ENCODE measurements around the gene SNRNP40.

Gene SNRNP40

DNA sequence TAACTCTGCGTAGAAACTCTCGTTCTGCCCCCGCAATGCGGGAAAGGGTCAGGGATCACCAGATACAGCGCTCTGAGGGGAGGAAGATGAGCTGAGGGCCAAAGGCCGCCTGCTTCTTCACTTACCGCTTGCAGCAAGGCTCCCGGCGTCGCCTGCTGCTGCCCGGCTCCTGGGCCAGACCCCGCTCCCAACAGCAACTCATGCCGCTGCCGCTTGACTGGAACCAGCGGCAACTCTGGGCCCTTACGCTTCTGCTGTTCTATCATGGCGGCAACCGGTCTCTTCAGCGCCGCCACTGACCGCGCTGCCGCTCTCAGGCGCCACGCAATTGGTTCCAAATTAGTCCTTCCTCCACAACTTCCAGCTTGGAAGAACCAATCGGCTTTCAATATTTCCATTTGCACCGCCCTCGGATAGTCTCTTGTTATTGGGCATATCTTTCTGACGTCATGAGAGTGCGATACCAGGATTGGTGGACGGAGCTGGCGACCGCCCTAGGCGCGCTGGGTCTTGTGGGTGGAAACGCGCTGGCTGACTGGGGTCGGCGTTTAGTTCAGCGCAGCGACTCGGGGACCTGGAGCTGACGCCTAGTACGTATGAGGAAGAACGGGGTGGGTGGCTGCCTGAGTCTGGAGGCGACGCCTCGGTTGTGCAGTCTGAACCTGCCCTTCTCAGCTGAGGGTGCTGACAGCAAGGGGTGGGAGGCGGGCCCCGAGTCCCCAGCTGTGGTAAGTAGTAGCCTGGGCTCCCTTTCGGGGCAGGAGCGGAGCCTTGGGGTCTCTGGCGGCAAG, at the start of gene SNRNP40, which contains the start of gene ZCCHC17:
TSS of gene SNRNP40 (minus strand) at position 303 of the 791 bp plus-strand sequence. CDS start at position 266, 37 bp downstream.
TSS of gene ZCCHC17 (plus strand) at position 547 of the 791 bp plus-strand sequence. CDS start 13,067 bp downstream, outside the sequence.
- peak within 1 kb of the TSS; percentile 99 for H3K4me3 ChIP-seq (replicated peaks; ENCODE audit: low read depth, low read length)
- TF ChIP-seq, protein P1, sequence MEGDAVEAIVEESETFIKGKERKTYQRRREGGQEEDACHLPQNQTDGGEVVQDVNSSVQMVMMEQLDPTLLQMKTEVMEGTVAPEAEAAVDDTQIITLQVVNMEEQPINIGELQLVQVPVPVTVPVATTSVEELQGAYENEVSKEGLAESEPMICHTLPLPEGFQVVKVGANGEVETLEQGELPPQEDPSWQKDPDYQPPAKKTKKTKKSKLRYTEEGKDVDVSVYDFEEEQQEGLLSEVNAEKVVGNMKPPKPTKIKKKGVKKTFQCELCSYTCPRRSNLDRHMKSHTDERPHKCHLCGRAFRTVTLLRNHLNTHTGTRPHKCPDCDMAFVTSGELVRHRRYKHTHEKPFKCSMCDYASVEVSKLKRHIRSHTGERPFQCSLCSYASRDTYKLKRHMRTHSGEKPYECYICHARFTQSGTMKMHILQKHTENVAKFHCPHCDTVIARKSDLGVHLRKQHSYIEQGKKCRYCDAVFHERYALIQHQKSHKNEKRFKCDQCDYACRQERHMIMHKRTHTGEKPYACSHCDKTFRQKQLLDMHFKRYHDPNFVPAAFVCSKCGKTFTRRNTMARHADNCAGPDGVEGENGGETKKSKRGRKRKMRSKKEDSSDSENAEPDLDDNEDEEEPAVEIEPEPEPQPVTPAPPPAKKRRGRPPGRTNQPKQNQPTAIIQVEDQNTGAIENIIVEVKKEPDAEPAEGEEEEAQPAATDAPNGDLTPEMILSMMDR (IDR thresholded peaks at IDR 0.05; ENCODE audit: low read depth, low read length, missing control alignments): no peak
- peak; percentile 99 for DNase-seq (ENCODE audit: extremely low read depth, low read depth)

DNA sequence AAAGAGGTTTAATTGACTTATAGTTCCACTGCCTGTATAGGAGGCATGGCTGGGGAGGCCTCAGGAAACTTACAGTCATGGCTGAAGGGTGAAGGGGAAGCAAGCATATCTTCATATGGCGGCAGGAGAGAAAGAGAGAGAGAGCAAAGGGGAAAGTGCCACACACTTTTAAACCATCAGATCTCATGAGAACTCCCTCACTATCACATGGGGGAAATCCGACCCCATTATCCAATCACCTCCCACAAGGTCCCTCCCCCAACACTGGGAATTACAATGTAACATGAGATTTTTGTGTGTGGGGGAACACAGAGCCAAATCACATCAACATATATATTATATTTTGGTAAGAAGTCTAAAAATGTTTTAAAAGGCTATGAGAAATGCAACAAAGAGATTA, 49.0 kb upstream of the SNRNP40 start:
- no peak overlapping the region for H3K4me3 ChIP-seq (replicated peaks; ENCODE audit: low read depth, low read length)
- TF ChIP-seq, protein P1 (IDR thresholded peaks at IDR 0.05; ENCODE audit: low read depth, low read length, missing control alignments): no peak
- DNase-seq (ENCODE audit: extremely low read depth, low read depth): no peak

DNA sequence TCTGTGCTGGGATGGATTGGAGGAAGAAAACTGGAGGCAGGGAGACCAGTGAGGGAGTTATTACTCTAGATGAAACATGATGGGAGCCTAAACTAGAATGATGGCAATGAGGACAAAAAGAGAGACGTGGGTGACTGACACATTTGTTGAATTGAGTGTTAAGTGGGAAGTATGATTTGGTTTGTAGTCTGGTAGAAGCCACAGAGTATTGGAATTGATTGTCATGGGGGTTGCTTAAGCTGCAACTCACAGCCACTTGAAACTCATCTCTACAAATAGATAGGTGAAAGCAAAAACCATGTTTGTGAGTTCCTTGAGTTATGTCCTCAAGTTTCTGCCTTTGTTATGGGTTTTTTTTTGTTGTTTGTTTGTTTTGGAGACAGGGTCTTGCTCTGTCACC, 47.9 kb upstream of the SNRNP40 start:
- TF ChIP-seq, protein P1 (IDR thresholded peaks at IDR 0.05; ENCODE audit: low read depth, low read length, missing control alignments): no peak
- H3K4me3 ChIP-seq (replicated peaks; ENCODE audit: low read depth, low read length): no peak overlapping the region
- DNase-seq (ENCODE audit: extremely low read depth, low read depth): no peak

DNA sequence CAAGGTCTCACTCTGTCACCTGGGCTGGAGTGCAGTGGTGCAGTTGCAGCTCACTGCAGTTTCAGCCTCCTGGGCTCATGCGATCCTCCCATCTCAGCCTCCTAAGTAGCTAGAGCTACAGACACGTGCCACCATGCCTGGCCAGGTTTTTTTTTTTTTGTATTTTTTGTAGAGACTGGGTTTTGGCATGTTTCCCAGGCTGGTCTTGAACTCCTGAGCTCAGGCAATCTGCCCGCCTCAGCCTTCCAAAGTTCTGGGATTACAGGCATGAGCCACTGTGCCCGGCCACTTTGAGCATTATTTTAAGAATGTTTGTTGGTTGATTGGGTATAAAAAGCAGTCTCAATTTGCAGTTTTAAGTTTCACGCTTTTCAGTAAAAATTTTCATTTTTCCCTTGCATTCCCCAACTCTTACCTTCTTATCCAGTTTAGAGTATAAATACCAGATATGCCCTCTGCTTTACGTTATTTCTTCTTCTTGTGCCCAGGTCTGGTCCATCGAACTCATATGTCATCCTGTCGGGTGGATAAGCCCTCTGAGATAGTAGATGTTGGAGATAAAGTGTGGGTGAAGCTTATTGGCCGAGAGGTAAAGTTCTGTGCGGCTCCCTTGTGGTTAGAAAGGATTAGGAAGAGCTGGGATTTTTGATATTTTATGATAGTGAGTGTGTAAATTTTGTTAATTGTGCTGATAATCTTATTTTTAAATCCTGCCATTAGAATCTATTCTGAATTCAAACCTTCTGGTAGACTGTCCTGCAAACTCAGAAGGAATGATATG, 40.3 kb upstream of the SNRNP40 start:
- no peak overlapping the region for H3K4me3 ChIP-seq (replicated peaks; ENCODE audit: low read depth, low read length)
- TF ChIP-seq, protein P1 (IDR thresholded peaks at IDR 0.05; ENCODE audit: low read depth, low read length, missing control alignments): no peak
- no peak for DNase-seq (ENCODE audit: extremely low read depth, low read depth)

DNA sequence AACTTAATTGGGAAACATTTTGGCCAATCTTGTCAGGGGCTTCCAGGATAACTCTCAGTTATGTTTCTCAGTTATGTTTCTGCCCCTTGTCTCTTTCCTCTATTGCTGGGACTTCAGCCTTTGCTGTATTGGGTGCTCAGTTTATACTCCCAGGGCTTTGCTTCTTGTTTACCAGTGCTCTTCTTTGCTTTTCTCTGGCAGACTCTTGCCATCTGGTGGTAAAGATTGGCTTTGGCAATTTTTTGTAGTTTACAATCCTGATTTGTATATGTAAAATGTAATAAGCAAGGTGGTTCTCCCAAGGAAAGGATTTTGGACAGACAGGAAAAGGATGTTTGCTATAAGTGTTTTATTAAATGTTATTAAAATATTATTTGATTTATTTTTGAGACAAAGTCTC, 38.4 kb upstream of the SNRNP40 start:
- peak; percentile 20 for DNase-seq (ENCODE audit: extremely low read depth, low read depth)
- TF ChIP-seq, protein P1 (IDR thresholded peaks at IDR 0.05; ENCODE audit: low read depth, low read length, missing control alignments): peak; percentile 53
- H3K4me3 ChIP-seq (replicated peaks; ENCODE audit: low read depth, low read length): no peak overlapping the region

DNA sequence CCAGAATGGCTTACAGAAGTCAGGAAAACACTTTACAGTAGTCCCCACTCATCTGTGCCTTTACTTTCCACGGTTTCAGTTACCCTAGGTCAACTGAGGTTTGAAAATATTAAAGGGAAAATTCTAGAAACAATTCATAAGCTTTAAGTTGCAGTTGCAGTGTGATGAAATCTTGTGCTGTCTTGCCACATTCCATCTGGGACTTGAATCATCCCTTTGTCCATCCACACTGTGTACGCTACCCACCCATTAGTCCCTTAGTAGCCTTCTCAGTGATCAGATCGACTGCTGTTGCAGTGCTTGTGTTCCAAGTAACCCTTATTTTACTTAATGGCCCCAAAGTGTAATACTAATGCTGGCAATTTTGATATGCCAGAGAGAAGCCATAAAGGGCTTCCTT, 30.8 kb upstream of the SNRNP40 start:
- no peak for DNase-seq (ENCODE audit: extremely low read depth, low read depth)
- TF ChIP-seq, protein P1 (IDR thresholded peaks at IDR 0.05; ENCODE audit: low read depth, low read length, missing control alignments): no peak
- no peak overlapping the region for H3K4me3 ChIP-seq (replicated peaks; ENCODE audit: low read depth, low read length)
